H1 (cell line): ENCODE measurements around the gene RABL2A. TPM values are rescaled to one million over a fixed set of nuclear protein-coding genes. Genes with fewer than 3 reads are reported as not detected.
"Not testable (repeated sequence)": the region's sequence is repeated elsewhere in the genome, so short reads cannot be mapped to it uniquely, and the experiment has no call there.

Experiments used
- CTCF ChIA-PET: fragments of 300-600 bp; sonication (Branson Sonifier 250); formaldehyde crosslinking; loops from one replicate; lab custom pipeline; 2021; ENCODE audit not compliant: partially characterized antibody; lab: Charles Lee
- POLR2A ChIA-PET: fragments of 300-600 bp; sonication (Branson Sonifier 250); formaldehyde crosslinking; loops from one replicate; lab custom pipeline; 2021; ENCODE audit warnings: inconsistent platforms; ENCODE audit not compliant: partially characterized antibody; lab: Charles Lee
- DNase-seq, 2 experiments: peaks; one replicate each; pipeline versions ENCODE4 v3.0.0 to v3.0.0-alpha.2; 2010 to 2022; ENCODE audit warnings: low spot score in 2 of 2, low read depth in 1 of 2, mixed read lengths in 1 of 2
- FAIRE-seq: peaks from 2 replicates; lab custom pipeline; 2011; peaks lifted over from hg19 to GRCh38; lab: Jason Lieb, UNC
- H2AFZ ChIP-seq: 2 replicates; pipeline ENCODE4 v1.8.1; 2012; ENCODE audit warnings: low read length, inconsistent platforms
- H2AK5ac ChIP-seq: 2 replicates; pipeline ENCODE4 v1.6.1; 2013; ENCODE audit warnings: low read depth, low read length
- H2BK120ac ChIP-seq: replicated peaks from 2 replicates; pipeline ENCODE3; 2013; ENCODE audit warnings: low read depth, low read length, inconsistent platforms
- H2BK12ac ChIP-seq: 2 replicates; pipeline ENCODE4 v1.6.1; 2013; ENCODE audit warnings: low read depth, low read length
- H2BK15ac ChIP-seq: 2 replicates; pipeline ENCODE4 v1.6.1; 2013; ENCODE audit warnings: low read length
- H2BK20ac ChIP-seq: 2 replicates; pipeline ENCODE4 v1.6.1; 2013; ENCODE audit warnings: low read length
- H2BK5ac ChIP-seq: 2 replicates; pipeline ENCODE4 v1.6.1; 2013; ENCODE audit warnings: low read depth, low read length
- H3K14ac ChIP-seq: 2 replicates; pipeline ENCODE4 v1.6.1; 2013; ENCODE audit warnings: inconsistent platforms; ENCODE audit not compliant: insufficient read length
- H3K18ac ChIP-seq: 2 replicates; pipeline ENCODE4 v1.6.1; 2013; ENCODE audit warnings: low read length; ENCODE audit errors: extremely low read depth
- H3K23ac ChIP-seq: 2 replicates; pipeline ENCODE4 v1.6.1; 2013; ENCODE audit warnings: inconsistent platforms; ENCODE audit not compliant: insufficient read length
- H3K23me2 ChIP-seq: 2 replicates; pipeline ENCODE4 v1.6.1; 2013; ENCODE audit warnings: low read depth, low read length
- H3K27ac ChIP-seq: 2 replicates; pipeline ENCODE4 v1.6.1; 2011; ENCODE audit warnings: low read depth, low read length, inconsistent platforms
- H3K27me3 ChIP-seq, 4 experiments: replicated peaks in 1 of 4; 1 replicate in 1 of 4; 2 replicates in 3 of 4; pipeline versions ENCODE4 v1.6.1 to v1.8.1; 2011 to 2013; ENCODE audit warnings: low read length in 3 of 4, mild to moderate bottlenecking in 3 of 4, inconsistent platforms in 2 of 4, mixed read lengths in 2 of 4, moderate library complexity in 1 of 4; ENCODE audit not compliant: control insufficient read depth in 3 of 4, insufficient read depth in 3 of 4; ENCODE audit errors: extremely low read depth in 1 of 4
- H3K36me3 ChIP-seq, 4 experiments: 2 replicates each; pipeline versions ENCODE4 v1.6.1 to v1.8.1; 2011 to 2013; ENCODE audit warnings: mild to moderate bottlenecking in 4 of 4, low read length in 3 of 4, moderate library complexity in 2 of 4, control low read depth in 1 of 4, inconsistent platforms in 1 of 4; ENCODE audit not compliant: insufficient read depth in 4 of 4, control insufficient read depth in 2 of 4
- H3K4ac ChIP-seq: replicated peaks from 2 replicates; pipeline ENCODE3; 2013; ENCODE audit warnings: low read length, low read depth, mixed read lengths, inconsistent platforms; ENCODE audit not compliant: insufficient read length
- H3K4me1 ChIP-seq, 4 experiments: replicated peaks in 1 of 4; 1 replicate in 1 of 4; 2 replicates in 3 of 4; pipeline versions ENCODE4 v1.6.1 to v1.8.1; 2011 to 2013; ENCODE audit warnings: low read length in 3 of 4, inconsistent platforms in 2 of 4, mixed read lengths in 1 of 4; ENCODE audit not compliant: insufficient read depth in 4 of 4, control insufficient read depth in 3 of 4
- H3K4me2 ChIP-seq, 2 experiments: 2 replicates each; pipeline versions ENCODE4 v1.6.1 to v1.8.1; 2011 to 2013; ENCODE audit warnings: low read depth in 2 of 2, low read length in 2 of 2, control low read depth in 1 of 2, inconsistent platforms in 1 of 2, mild to moderate bottlenecking in 1 of 2; ENCODE audit not compliant: insufficient read depth in 1 of 2
- H3K4me3 ChIP-seq, 4 experiments: fragments of 200-600, 300-600 bp in 1 of 4; sonication (generic), shearing (Covaris generic), sonication (Bioruptor Twin) in 1 of 4; 2 replicates each; pipeline versions ENCODE4 v1.5.1 to v1.8.1; 2011 to 2016; ENCODE audit warnings: low read length in 4 of 4, low read depth in 3 of 4, control low read depth in 2 of 4, inconsistent platforms in 2 of 4, mild to moderate bottlenecking in 2 of 4, mixed read lengths in 1 of 4, moderate library complexity in 1 of 4; ENCODE audit not compliant: insufficient read depth in 2 of 4; ENCODE audit errors: extremely low read depth in 1 of 4
- H3K56ac ChIP-seq: replicated peaks from 2 replicates; pipeline ENCODE3; 2013; ENCODE audit warnings: low read depth, mild to moderate bottlenecking, mixed read lengths, low read length, inconsistent platforms; ENCODE audit not compliant: insufficient read length
- H3K79me1 ChIP-seq: 2 replicates; pipeline ENCODE4 v1.6.1; 2013; ENCODE audit warnings: low read depth, low read length, control low read depth
- H3K79me2 ChIP-seq, 2 experiments: 2 replicates each; pipeline versions ENCODE4 v1.6.1 to v1.8.1; 2012 to 2013; ENCODE audit warnings: low read length in 2 of 2, mild to moderate bottlenecking in 2 of 2, inconsistent platforms in 1 of 2; ENCODE audit not compliant: insufficient read depth in 2 of 2, control insufficient read depth in 1 of 2
- H3K9ac ChIP-seq, 4 experiments: replicated peaks in 1 of 4; 1 replicate in 1 of 4; 2 replicates in 3 of 4; pipeline versions ENCODE4 v1.6.1 to v1.8.1; 2011 to 2013; ENCODE audit warnings: low read depth in 3 of 4, low read length in 3 of 4, control low read depth in 2 of 4, mild to moderate bottlenecking in 2 of 4, moderate library complexity in 2 of 4, inconsistent platforms in 1 of 4; ENCODE audit errors: extremely low read depth in 1 of 4
- H3K9me3 ChIP-seq, 2 experiments: 2 replicates each; pipeline versions ENCODE4 v1.6.1 to v1.8.1; 2012 to 2013; ENCODE audit warnings: mild to moderate bottlenecking in 2 of 2, moderate library complexity in 2 of 2, control low read depth in 1 of 2, inconsistent platforms in 1 of 2, low read depth in 1 of 2, low read length in 1 of 2, mixed read lengths in 1 of 2; ENCODE audit not compliant: insufficient read depth in 2 of 2
- H4K20me1 ChIP-seq, 2 experiments: replicated peaks in 1 of 2; 2 replicates each; pipeline versions ENCODE3 to v1.8.1; 2011 to 2013; ENCODE audit warnings: inconsistent platforms in 2 of 2, low read length in 2 of 2, mild to moderate bottlenecking in 1 of 2; ENCODE audit not compliant: insufficient read depth in 2 of 2, control insufficient read depth in 1 of 2
- H4K5ac ChIP-seq: 2 replicates; pipeline ENCODE4 v1.6.1; 2013; ENCODE audit warnings: low read length, low read depth, mixed read lengths, inconsistent platforms; ENCODE audit not compliant: insufficient read length
- H4K8ac ChIP-seq: 2 replicates; pipeline ENCODE4 v1.8.0; 2013; ENCODE audit warnings: mild to moderate bottlenecking, moderate library complexity, low read length, inconsistent platforms; ENCODE audit not compliant: insufficient read depth; ENCODE audit errors: extremely low read depth
- H4K91ac ChIP-seq: replicated peaks from 2 replicates; pipeline ENCODE3; 2013; ENCODE audit warnings: low read length, mixed read lengths, inconsistent platforms; ENCODE audit not compliant: insufficient read length
- whole genome bisulfite sequencing, 2 experiments: shearing (Covaris generic) in 1 of 2; methylation state at CpG; one replicate each; pipeline versions ENCODE4 v1.1.6 to v1.1.7; 2013 to 2015; ENCODE audit warnings: low lambda C conversion rate in 2 of 2, mixed read lengths in 2 of 2, inconsistent platforms in 1 of 2, low coverage in 1 of 2, missing lambda C conversion rate in 1 of 2; ENCODE audit not compliant: insufficient replicate concordance in 2 of 2, insufficient coverage in 1 of 2, insufficient read length in 1 of 2; ENCODE audit errors: extremely low coverage in 1 of 2, missing lambda C conversion rate in 1 of 2; 5-methylcytosine and 5-hydroxymethylcytosine counted together
- polyA plus RNA-seq, 7 experiments: library from polyadenylated mRNA; depleted of rRNA in 3 of 7; stranded (reverse) in 5 of 7; unstranded in 2 of 7; fragments of >200 nt in 5 of 7; fragments of 200-250 nt in 2 of 7; gene quantifications; 1 replicate in 5 of 7; 2 replicates in 1 of 7; 4 replicates in 1 of 7; pipeline versions ENCODE4 v1.2.1 to v1.2.3, GENCODE V29; 2011 to 2013; ENCODE audit warnings: missing spikeins in 2 of 7, mixed read lengths in 2 of 7
- total RNA-seq: library from RNA; stranded (reverse); fragmentation: NEBNext Ultra II Directional; extraction: Animal tissue kit (Norgen Biotek cat#: 25700); gene quantifications from 2 replicates; pipeline ENCODE4 v1.2.1, GENCODE V29; 2021

Gene RABL2A
- total and polyA plus RNA-seq, 2 of the 8 experiments (the other 6 are each of a cell fraction or from before 2014, with no cell fraction given): 6.9 to 10.9 TPM

DNA sequence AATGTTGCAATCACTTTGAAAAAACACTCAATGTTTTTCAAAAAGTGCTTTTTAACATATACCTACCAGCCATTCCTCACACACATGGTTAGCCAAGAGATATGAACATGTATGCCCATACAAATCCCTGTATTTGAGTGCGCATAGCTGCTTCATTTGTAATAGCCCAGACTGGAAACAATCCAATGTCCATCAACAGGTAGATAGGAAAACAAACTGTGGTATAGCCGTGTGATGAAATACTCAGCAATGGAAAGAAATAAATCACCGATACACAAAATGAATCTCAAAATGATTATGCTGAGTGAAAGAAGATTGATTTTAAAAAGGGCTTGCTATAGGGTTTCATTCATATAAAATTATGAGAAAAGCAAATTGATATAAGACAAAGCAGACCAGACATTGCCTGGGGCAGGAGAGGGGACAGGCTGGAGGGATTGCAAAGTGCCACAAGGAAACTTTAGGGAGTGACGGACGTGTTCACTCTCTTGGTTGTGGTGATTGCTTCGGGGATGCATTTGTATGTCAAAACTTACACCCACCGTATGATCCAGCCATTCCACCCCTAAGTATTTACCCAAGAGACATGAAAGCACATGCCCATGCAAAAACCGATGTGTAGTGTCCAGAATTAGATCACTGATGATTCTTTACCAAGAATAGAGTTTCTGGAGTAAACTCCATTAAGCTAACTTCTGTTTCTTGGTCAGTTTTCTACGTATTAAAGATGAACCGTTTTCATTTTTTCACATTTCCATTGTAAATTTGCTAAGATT lies 36.4 kb downstream of the RABL2A start:
- H3K23me2 ChIP-seq, H3K27me3 ChIP-seq, H3K9ac ChIP-seq, H3K4me3 ChIP-seq, H3K4me2 ChIP-seq, H3K79me1 ChIP-seq, FAIRE-seq, H3K23ac ChIP-seq, H2BK15ac ChIP-seq, H2BK120ac ChIP-seq, H4K8ac ChIP-seq, H2BK12ac ChIP-seq, H3K4me1 ChIP-seq, H3K79me2 ChIP-seq, H3K36me3 ChIP-seq, H4K91ac ChIP-seq, H2AK5ac ChIP-seq, H2AFZ ChIP-seq, DNase-seq, H3K14ac ChIP-seq, H3K4ac ChIP-seq, H3K18ac ChIP-seq, H3K27ac ChIP-seq, H4K5ac ChIP-seq, POLR2A ChIA-PET, H2BK5ac ChIP-seq, H4K20me1 ChIP-seq, H3K56ac ChIP-seq, H3K9me3 ChIP-seq, H2BK20ac ChIP-seq, CTCF ChIA-PET: not testable (repeated sequence)
- 84% methylated on average over 10 of the region's 10 CpGs; no CpG with 5 or more reads in 1 of the 2 experiments for WGBS, 2 experiments
